WTC11 (cell line): ENCODE results near the gene RPL38. TPM values are rescaled to one million over a fixed set of nuclear protein-coding genes. Genes with fewer than 3 reads are reported as not detected.

Experiments used
- ATAC-seq: fragments of 200-7000 bp; cut with Tn5 transposase; 2 replicates; pipeline ENCODE4 v1.10.0; 2021; ENCODE audit warnings: mild to moderate bottlenecking, moderate library complexity
- CTCF ChIA-PET: fragments of 300-600 bp; sonication (Branson Sonifier 250); formaldehyde crosslinking; loops from one replicate; lab custom pipeline; 2021; ENCODE audit warnings: antibody characterized with exemption; lab: Charles Lee
- POLR2A ChIA-PET: fragments of 350-600 bp; sonication (Branson Sonifier 250); formaldehyde crosslinking; loops from one replicate; lab custom pipeline; 2021; ENCODE audit warnings: antibody characterized with exemption; lab: Charles Lee
- DNase-seq: peaks from one replicate; pipeline ENCODE4 v3.0.0; 2021; ENCODE audit warnings: low spot score
- H3K27ac Mint-ChIP-seq: 2 replicates; pipeline ENCODE4 v1.8.0; 2021; ENCODE audit warnings: mixed read lengths
- H3K27me3 Mint-ChIP-seq: 2 replicates; pipeline ENCODE4 v1.8.0; 2021; ENCODE audit warnings: low read depth, mild to moderate bottlenecking, moderate library complexity, mixed read lengths
- H3K36me3 Mint-ChIP-seq: 2 replicates; pipeline ENCODE4 v1.8.0; 2021; ENCODE audit warnings: mixed read lengths
- H3K4me1 Mint-ChIP-seq: 2 replicates; pipeline ENCODE4 v1.8.0; 2022; ENCODE audit warnings: mixed read lengths
- H3K4me3 Mint-ChIP-seq: 2 replicates; pipeline ENCODE4 v1.8.0; 2021; ENCODE audit warnings: mild to moderate bottlenecking, moderate library complexity, mixed read lengths
- H3K9me3 Mint-ChIP-seq: 2 replicates; pipeline ENCODE4 v1.8.0; 2021; ENCODE audit warnings: mixed read lengths
- ARID4B ChIP-seq: sonication (generic); formaldehyde crosslinking; IDR thresholded peaks from 2 replicates; pipeline ENCODE4 v1.8.0; 2023; ENCODE audit warnings: missing genetic modification reagents, mild to moderate bottlenecking, borderline replicate concordance
- CREB1 ChIP-seq: sonication (generic); formaldehyde crosslinking; IDR thresholded peaks from 2 replicates; pipeline ENCODE4 v1.8.0; 2023; ENCODE audit warnings: mild to moderate bottlenecking, missing genetic modification reagents
- ETV6 ChIP-seq: sonication (generic); formaldehyde crosslinking; IDR thresholded peaks from 2 replicates; pipeline ENCODE4 v1.8.1; 2022; ENCODE audit warnings: mild to moderate bottlenecking, missing genetic modification reagents
- FOXK1 ChIP-seq: sonication (generic); formaldehyde crosslinking; IDR thresholded peaks from 2 replicates; pipeline ENCODE4 v1.8.0; 2022; ENCODE audit warnings: mild to moderate bottlenecking, moderate library complexity, missing genetic modification reagents
- HMGA2 ChIP-seq: fragments of 250-450 bp; sonication (Bioruptor Pico); IDR thresholded peaks from 2 replicates; pipeline ENCODE4 v1.4.0; 2021; ENCODE audit warnings: mild to moderate bottlenecking, moderate library complexity
- JAZF1 ChIP-seq: fragments of 250-450 bp; sonication (Bioruptor Pico); IDR thresholded peaks from 2 replicates; pipeline ENCODE4 v1.9.0; 2021; ENCODE audit warnings: moderate library complexity, mild to moderate bottlenecking, inconsistent platforms
- MYBL2 ChIP-seq: sonication (generic); formaldehyde crosslinking; IDR thresholded peaks from 2 replicates; pipeline ENCODE4 v1.8.1; 2023; ENCODE audit warnings: mild to moderate bottlenecking, moderate library complexity, missing genetic modification reagents
- NFE2L1 ChIP-seq: sonication (generic); formaldehyde crosslinking; IDR thresholded peaks from 2 replicates; pipeline ENCODE4 v1.8.1; 2023; ENCODE audit warnings: missing genetic modification reagents
- NFYB ChIP-seq: sonication (generic); formaldehyde crosslinking; conservative IDR thresholded peaks from 2 replicates; pipeline ENCODE4 v1.8.0; 2022; ENCODE audit warnings: low read depth, missing genetic modification reagents
- NR2C2 ChIP-seq: sonication (generic); formaldehyde crosslinking; IDR thresholded peaks from 2 replicates; pipeline ENCODE4 v1.8.0; 2022; ENCODE audit warnings: mild to moderate bottlenecking, missing genetic modification reagents
- PREB ChIP-seq: sonication (generic); formaldehyde crosslinking; IDR thresholded peaks from 2 replicates; pipeline ENCODE4 v1.8.1; 2022; ENCODE audit warnings: mild to moderate bottlenecking, missing genetic modification reagents, moderate library complexity, borderline replicate concordance
- TEAD4 ChIP-seq: sonication (generic); formaldehyde crosslinking; IDR thresholded peaks from 2 replicates; pipeline ENCODE4 v1.8.0; 2022; ENCODE audit warnings: mild to moderate bottlenecking, missing genetic modification reagents
- TP53 ChIP-seq: sonication (generic); formaldehyde crosslinking; IDR thresholded peaks from 2 replicates; pipeline ENCODE4 v1.8.1; 2023; ENCODE audit warnings: mild to moderate bottlenecking, missing genetic modification reagents
- ZNF121 ChIP-seq: sonication (generic); formaldehyde crosslinking; IDR thresholded peaks from 2 replicates; pipeline ENCODE4 v1.8.0; 2023; ENCODE audit warnings: missing genetic modification reagents
- total RNA-seq: library from RNA; stranded (reverse); gene quantifications from 3 replicates; pipeline ENCODE4 v1.2.3, GENCODE V29; 2021
- TF ChIP-seq, protein P1 (sequence below): sonication (generic); formaldehyde crosslinking; IDR thresholded peaks from 2 replicates; pipeline ENCODE4 v1.8.1; 2022; ENCODE audit warnings: mild to moderate bottlenecking, moderate library complexity, missing genetic modification reagents
- TF ChIP-seq, protein P2 (sequence below): sonication (generic); formaldehyde crosslinking; IDR thresholded peaks from 2 replicates; pipeline ENCODE4 v1.8.1; 2022; ENCODE audit warnings: low read depth, mild to moderate bottlenecking, moderate library complexity, missing genetic modification reagents, borderline replicate concordance

RPL38 gene
- total RNA-seq, 1 experiment from 2014 or later: 1,170 TPM

GRCh38 chr17:74222399-74222798 is 18.9 kb downstream of the RPL38 start (continued):
- TF ChIP-seq MYBL2 (CRISPR knock-in tag): no peak
- TF ChIP-seq, protein P1, sequence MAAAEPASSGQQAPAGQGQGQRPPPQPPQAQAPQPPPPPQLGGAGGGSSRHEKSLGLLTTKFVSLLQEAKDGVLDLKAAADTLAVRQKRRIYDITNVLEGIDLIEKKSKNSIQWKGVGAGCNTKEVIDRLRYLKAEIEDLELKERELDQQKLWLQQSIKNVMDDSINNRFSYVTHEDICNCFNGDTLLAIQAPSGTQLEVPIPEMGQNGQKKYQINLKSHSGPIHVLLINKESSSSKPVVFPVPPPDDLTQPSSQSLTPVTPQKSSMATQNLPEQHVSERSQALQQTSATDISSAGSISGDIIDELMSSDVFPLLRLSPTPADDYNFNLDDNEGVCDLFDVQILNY (CRISPR knock-in tag): no peak
- TF ChIP-seq ARID4B (CRISPR knock-in tag): no peak
- TF ChIP-seq NR2C2 (CRISPR knock-in tag): no peak
- no peak for TF ChIP-seq NFYB (CRISPR knock-in tag)
- no peak for TF ChIP-seq JAZF1 (CRISPR knock-in tag)
- no peak for TF ChIP-seq HMGA2 (CRISPR knock-in tag)
- TF ChIP-seq, protein P2, sequence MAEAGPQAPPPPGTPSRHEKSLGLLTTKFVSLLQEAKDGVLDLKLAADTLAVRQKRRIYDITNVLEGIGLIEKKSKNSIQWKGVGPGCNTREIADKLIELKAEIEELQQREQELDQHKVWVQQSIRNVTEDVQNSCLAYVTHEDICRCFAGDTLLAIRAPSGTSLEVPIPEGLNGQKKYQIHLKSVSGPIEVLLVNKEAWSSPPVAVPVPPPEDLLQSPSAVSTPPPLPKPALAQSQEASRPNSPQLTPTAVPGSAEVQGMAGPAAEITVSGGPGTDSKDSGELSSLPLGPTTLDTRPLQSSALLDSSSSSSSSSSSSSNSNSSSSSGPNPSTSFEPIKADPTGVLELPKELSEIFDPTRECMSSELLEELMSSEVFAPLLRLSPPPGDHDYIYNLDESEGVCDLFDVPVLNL (CRISPR knock-in tag): no peak
- TF ChIP-seq PREB: no peak
- no peak for TF ChIP-seq TP53 (CRISPR knock-in tag)
- TF ChIP-seq CREB1 (CRISPR knock-in tag): no peak
- no peak for TF ChIP-seq FOXK1

DNA sequence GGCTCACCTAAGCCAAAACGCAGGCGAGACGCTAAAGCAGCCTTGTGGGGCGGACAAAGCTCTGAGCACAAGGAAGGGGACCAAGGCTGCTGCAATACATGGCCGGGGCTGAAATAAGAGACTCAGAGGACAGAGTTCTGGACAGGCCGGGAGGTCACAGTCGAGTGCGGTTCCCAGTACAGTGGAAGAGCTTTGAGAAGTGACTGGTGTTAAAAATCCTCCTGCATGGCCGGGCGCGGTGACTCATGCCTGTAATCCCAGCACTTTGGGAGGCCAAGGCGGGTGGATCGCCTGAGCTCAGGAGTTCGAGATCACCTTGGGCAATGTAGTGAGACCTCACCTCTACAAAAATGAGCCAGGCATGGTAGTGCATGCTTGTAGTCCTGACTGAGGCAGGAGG is 20.4 kb downstream of the RPL38 start:
- Mint-ChIP-seq H3K27me3 (no peaks in the 10 kb centered on the region), H3K4me3 (no peak overlapping the region), H3K9me3 (0 out of 2 replicates have a peak, but pooled peaks cover 4% of the 10 kb centered on the region), H3K4me1 (no peaks in the 10 kb centered on the region), H3K27ac (no peak overlapping the region), H3K36me3 (no peaks in the 10 kb centered on the region)
- ChIA-PET CTCF (interaction anchor here (1.2 kb wide), 1 partner anchor 73 kb away, joined by 3 read pairs; no protein-coding TSS in a partner anchor), POLR2A (no interaction called here)
- TF ChIP-seq ETV6: no peak
- no peak for TF ChIP-seq TEAD4 (CRISPR knock-in tag)
- ATAC-seq: no peak
- no peak for DNase-seq

DNA sequence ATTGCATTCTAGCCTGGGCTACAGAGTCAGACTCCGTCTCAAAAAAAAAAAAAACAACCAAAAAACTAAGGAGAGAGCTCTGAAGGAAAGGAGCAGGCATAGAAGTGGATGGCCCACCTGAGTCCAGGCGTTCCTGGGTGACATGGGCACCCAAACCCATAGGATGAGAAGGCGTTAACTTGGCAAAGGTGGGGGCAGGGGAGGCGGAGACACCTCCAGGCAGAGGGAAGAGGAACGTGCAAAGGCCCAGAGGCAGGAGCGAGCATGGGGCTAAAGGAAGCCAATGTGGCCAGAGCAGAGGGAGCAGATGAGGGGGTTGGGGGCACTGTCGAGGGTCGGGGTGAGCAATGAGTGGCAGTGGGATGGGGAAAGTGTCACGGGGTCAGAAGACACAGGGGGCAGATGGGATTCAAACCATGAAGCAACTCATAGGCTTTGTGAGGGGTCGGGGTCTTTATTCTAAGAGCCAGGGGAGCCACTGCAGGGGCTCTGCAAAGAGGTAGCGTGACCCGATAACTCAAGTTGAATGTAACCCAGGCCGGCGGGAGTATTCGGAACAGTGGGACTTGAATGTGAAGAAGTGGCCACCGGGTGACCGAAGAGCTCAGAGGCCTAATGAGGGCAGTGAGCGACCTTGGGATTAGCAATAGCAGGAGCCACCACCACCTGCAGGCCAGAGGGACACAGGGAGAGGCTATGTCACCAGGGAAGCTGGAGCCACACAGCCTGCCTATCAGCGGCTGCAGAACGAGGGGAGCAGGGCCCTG is 21.7 kb downstream of the RPL38 start:
- DNase-seq (no peak), ATAC-seq (no peak)
- CTCF ChIA-PET: interaction anchor here (1.0 to 1.7 kb wide), 4 partner anchors 12 to 341 kb away, joined by 3 to 4 read pairs (median 4); partner anchors contain the start of gene TTYH2
- no peaks in the 10 kb centered on the region for H3K4me1 Mint-ChIP-seq
- H3K27ac Mint-ChIP-seq: no peak overlapping the region
- POLR2A ChIA-PET: interaction anchor here (0.7 kb wide), 1 partner anchor 14 kb away, joined by 5 read pairs; no protein-coding TSS in a partner anchor
- H3K9me3 Mint-ChIP-seq: no peaks in the 10 kb centered on the region
- H3K4me3 Mint-ChIP-seq: no peak overlapping the region
- TF ChIP-seq JAZF1 (CRISPR knock-in tag) (no peak), NFE2L1 (CRISPR knock-in tag) (no peak), ZNF121 (CRISPR knock-in tag) (no peak)
- no peaks in the 10 kb centered on the region for H3K36me3 Mint-ChIP-seq
- H3K27me3 Mint-ChIP-seq: no peaks in the 10 kb centered on the region
